Measurements from ENCODE around the gene NOXO1. TPM values are rescaled to one million over a fixed set of nuclear protein-coding genes. Genes with fewer than 3 reads are reported as not detected.

The NOXO1 gene
- total RNA-seq, 1 experiment from 2014 or later, result 1.7 TPM

DNA sequence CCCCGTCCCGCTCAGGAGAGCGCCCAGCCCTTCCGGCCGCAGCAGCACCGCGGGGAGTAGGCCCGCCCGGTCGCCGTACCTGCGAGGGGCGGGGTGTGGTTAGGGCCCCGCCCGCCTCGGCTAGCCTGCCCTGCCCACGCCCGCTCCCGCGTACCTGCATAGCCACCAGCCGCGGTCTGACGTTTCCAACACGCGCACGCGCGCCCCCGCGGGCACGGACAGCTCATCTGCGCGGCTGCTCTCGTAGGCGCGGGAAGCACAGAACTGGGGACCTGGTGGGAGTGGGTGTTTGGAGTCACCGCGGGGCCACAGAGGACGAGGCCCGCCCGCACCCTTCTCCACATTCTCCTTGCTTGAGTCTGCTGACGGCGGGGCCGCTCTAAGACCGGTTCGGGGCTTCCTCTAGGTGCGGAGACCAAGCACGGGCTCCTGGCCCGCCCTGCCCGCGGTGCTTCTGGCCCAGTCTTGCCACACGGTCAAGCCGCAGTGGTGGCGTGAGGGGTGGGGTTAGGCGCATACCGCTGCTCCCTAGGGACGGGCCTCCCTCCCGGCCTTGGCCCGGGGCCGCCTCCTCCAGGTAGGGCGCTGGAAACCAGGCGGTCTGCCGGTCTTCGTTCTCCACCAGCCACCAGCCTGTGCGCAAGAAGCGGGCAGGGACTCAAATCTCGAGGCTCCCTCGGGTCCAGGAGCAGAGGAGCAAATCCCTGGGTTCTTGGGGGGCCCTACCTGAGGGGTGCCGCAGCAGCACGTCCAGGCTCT is 1.8 kb downstream of the NOXO1 start:
- no peak overlapping the region for H4K5ac ChIP-seq (ENCODE audit: insufficient read length, low read depth, low read length)
- TF ChIP-seq, protein P1, sequence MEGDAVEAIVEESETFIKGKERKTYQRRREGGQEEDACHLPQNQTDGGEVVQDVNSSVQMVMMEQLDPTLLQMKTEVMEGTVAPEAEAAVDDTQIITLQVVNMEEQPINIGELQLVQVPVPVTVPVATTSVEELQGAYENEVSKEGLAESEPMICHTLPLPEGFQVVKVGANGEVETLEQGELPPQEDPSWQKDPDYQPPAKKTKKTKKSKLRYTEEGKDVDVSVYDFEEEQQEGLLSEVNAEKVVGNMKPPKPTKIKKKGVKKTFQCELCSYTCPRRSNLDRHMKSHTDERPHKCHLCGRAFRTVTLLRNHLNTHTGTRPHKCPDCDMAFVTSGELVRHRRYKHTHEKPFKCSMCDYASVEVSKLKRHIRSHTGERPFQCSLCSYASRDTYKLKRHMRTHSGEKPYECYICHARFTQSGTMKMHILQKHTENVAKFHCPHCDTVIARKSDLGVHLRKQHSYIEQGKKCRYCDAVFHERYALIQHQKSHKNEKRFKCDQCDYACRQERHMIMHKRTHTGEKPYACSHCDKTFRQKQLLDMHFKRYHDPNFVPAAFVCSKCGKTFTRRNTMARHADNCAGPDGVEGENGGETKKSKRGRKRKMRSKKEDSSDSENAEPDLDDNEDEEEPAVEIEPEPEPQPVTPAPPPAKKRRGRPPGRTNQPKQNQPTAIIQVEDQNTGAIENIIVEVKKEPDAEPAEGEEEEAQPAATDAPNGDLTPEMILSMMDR (conservative IDR thresholded peaks at IDR 0.05), result no peak
- no peak overlapping the region for H2AFZ ChIP-seq (ENCODE audit: low read length)
- Mint-ChIP-seq H3K4me1 (peaks cover 13 to 18% of the 10 kb centered on the region in 2 experiments), H3K9me3 (no peaks in the 10 kb centered on the region), H3K36me3 (ENCODE audit: insufficient read depth in 1 of 3, low read depth in 3 of 3) (peaks cover 10 to 23% (median 22%) of the 10 kb centered on the region in 3 experiments), H3K4me3 (peak overlapping the region; percentile 53 to 70), H3K27me3 (ENCODE audit: low read depth) (peaks cover 40% of the 10 kb centered on the region), H3K27ac (no peak overlapping the region)
- H3K27me3 ChIP-seq (ENCODE audit: insufficient read depth, low read length), result peaks cover 22% of the 10 kb centered on the region
- no peak overlapping the region for H4K91ac ChIP-seq (ENCODE audit: insufficient read length, low read depth, low read length)
- no peaks in the 10 kb centered on the region for H4K20me1 ChIP-seq (ENCODE audit: control insufficient read depth, insufficient read depth, insufficient read length)
- no peak overlapping the region for H3K56ac ChIP-seq (ENCODE audit: insufficient read length, low read depth, low read length)
- H3K27ac ChIP-seq (ENCODE audit: insufficient read length, low read depth, low read length), result no peak overlapping the region
- H3T11ph ChIP-seq (ENCODE audit: low read length), result no peak overlapping the region
- H2BK120ac ChIP-seq (ENCODE audit: low read depth, low read length, poor library complexity, severe bottlenecking), result no peak overlapping the region
- H3K23me2 ChIP-seq (ENCODE audit: insufficient read length, low read depth, low read length, poor library complexity, severe bottlenecking), result peaks cover 17% of the 10 kb centered on the region
- no peak overlapping the region for H2AK5ac ChIP-seq (ENCODE audit: insufficient read length, low read length)
- H3K79me1 ChIP-seq (ENCODE audit: insufficient read depth, low read depth, low read length, poor library complexity, severe bottlenecking), result no peaks in the 10 kb centered on the region
- H3K79me2 ChIP-seq (ENCODE audit: insufficient read depth, low read length), result no peaks in the 10 kb centered on the region
- no peak overlapping the region for H4K8ac ChIP-seq (replicated peaks; ENCODE audit: insufficient read length, low read depth, low read length)
- no peak overlapping the region for H2BK5ac ChIP-seq (ENCODE audit: insufficient read length, low read length)
- WGBS (ENCODE audit: extremely low coverage, insufficient read length, low lambda C conversion rate), result no CpG with 5 or more reads among the region's 70 CpGs
- no peaks in the 10 kb centered on the region for H3K9me3 ChIP-seq (ENCODE audit: control insufficient read depth, low read depth, low read length)
- no peak overlapping the region for H3K4ac ChIP-seq (ENCODE audit: low read depth, low read length)
- H3K14ac ChIP-seq (ENCODE audit: insufficient read depth, low read length), result no peak overlapping the region
- H2BK15ac ChIP-seq (ENCODE audit: low read depth, low read length), result no peak overlapping the region
- H2BK20ac ChIP-seq (ENCODE audit: low read depth, low read length, poor library complexity, severe bottlenecking), result no peak overlapping the region
- H3K18ac ChIP-seq (ENCODE audit: insufficient read length, low read depth, low read length), result no peak overlapping the region
- H3K4me1 ChIP-seq (ENCODE audit: insufficient read depth, low read length), result no peaks in the 10 kb centered on the region
- peak; percentile 78 for DNase-seq
- no peak overlapping the region for H3K23ac ChIP-seq (ENCODE audit: insufficient read length, low read depth, low read length)
- no peak overlapping the region for H2BK12ac ChIP-seq (ENCODE audit: insufficient read length, low read depth, low read length)
- peak overlapping the region; percentile 40 for H3K4me2 ChIP-seq (ENCODE audit: insufficient read depth, insufficient read length, low read length)
- H3K9ac ChIP-seq (ENCODE audit: extremely low read depth, insufficient read length, low read length), result no peak overlapping the region

Data from H9 (cell line).